Activated CD8-positive, alpha-beta T cell treated with anti-CD3 and anti-CD28 coated beads for 36 hours (primary cell): Measurements from ENCODE around the gene REXO1. TPM values are rescaled to one million over a fixed set of nuclear protein-coding genes. Genes with fewer than 3 reads are reported as not detected.
A peak's percentile ranks its signal among the peaks of the same experiment; 100 is the strongest.

ENCODE experiments used
- ATAC-seq: fragments of 200-7000 bp; cut with Tn5 transposase; one replicate; pipeline ENCODE4 v1.10.0; 2021; ENCODE audit warnings: mild to moderate bottlenecking, moderate library complexity
- CTCF ChIA-PET: fragments of 350-600 bp; sonication (Branson Sonifier 250); formaldehyde crosslinking; loops from one replicate; lab custom pipeline; 2021; ENCODE audit warnings: antibody characterized with exemption; lab: Charles Lee
- POLR2A ChIA-PET: fragments of 350-600 bp; sonication (Branson Sonifier 250); formaldehyde crosslinking; loops from one replicate; lab custom pipeline; 2021; ENCODE audit warnings: antibody characterized with exemption; lab: Charles Lee
- DNase-seq: peaks from one replicate; pipeline ENCODE4 v3.0.0-alpha.2; 2020
- H3K27ac Mint-ChIP-seq: one replicate; pipeline ENCODE4 v1.8.0; 2021; ENCODE audit warnings: mild to moderate bottlenecking, mixed read lengths
- H3K27me3 Mint-ChIP-seq: one replicate; pipeline ENCODE4 v1.8.0; 2021; ENCODE audit warnings: mixed read lengths
- H3K36me3 Mint-ChIP-seq: one replicate; pipeline ENCODE4 v1.8.0; 2021; ENCODE audit warnings: low read depth, mixed read lengths
- H3K4me1 Mint-ChIP-seq: one replicate; pipeline ENCODE4 v1.8.0; 2021; ENCODE audit warnings: low read depth, mixed read lengths
- H3K4me3 Mint-ChIP-seq: one replicate; pipeline ENCODE4 v1.8.0; 2021; ENCODE audit warnings: mild to moderate bottlenecking, moderate library complexity, mixed read lengths
- H3K9me3 Mint-ChIP-seq: one replicate; pipeline ENCODE4 v1.8.0; 2021; ENCODE audit warnings: mixed read lengths
- intact Hi-C: fragments of 100-400 bp; cut with micrococcal nuclease; formaldehyde crosslinking; loops from one replicate; pipeline ENCODE4 v1.10.0; 2022
- total RNA-seq, 2 experiments: library from RNA; stranded (reverse); gene quantifications; one replicate each; pipeline ENCODE4 v1.2.3, GENCODE V29; 2021
- TF ChIP-seq, protein P1 (sequence below): fragments of 200-600 bp; IDR thresholded peaks from one replicate; pipeline ENCODE4 v1.8.0; 2022; ENCODE audit warnings: antibody characterized with exemption, mild to moderate bottlenecking

REXO1 gene
- total RNA-seq, 2 experiments from 2014 or later: 43.4 to 46.8 TPM

DNA sequence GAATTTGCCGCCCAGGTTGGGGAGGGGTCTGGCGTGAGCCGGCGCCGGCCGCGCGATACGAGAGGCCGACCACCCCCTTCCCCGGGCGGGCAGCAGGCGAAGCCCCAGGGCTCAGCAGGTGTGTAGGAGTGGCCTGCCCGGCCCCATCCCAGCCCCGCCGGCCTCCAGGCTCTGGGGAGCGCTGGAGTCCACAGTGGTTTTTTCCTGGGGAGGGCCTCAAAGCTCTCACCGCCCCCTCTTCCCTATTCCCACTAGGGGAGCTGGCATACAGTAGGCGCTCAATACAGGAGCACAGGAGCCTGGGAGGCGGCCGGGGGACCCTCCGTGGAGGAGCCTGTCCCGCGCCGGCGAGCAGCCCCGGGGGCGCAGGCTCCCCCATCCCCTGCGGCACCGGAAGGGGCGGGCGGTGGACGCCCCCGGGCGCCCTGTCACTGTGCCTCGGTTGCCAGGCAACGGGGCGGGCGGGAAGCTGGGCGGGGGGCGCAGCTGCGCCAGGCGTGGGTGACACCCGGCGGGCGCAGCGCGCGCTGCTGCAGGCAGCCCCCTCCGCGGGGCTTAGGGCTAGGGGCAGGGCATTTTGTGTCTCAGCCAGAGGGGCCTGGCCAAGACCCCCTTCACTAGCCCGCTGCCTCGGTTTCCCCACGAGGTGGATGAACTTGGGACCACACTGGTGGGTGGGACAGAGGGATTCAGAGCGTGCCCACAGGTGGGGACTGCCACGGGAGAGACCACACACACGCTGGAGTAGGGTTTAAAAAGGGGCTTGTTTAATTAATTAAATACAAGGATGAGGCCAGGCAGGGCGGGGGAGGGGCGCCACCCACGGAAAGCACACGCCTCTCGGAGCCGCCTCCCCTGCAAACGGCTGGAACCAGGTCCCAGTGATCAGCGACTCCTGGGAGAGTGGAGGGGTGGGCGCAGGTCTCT is 3.6 kb upstream of the REXO1 start:
- H3K4me3 Mint-ChIP-seq: peak overlapping the region; percentile 37
- ATAC-seq: no peak
- peak overlapping the region; percentile 61 for H3K27ac Mint-ChIP-seq
- CTCF ChIA-PET: interaction anchor here (1.5 to 4.0 kb wide), 2 partner anchors 14 to 24 kb away, joined by 5 to 19 read pairs; no protein-coding TSS in a partner anchor
- peaks cover 51% of the 10 kb centered on the region for H3K4me1 Mint-ChIP-seq
- peaks cover 5% of the 10 kb centered on the region for H3K36me3 Mint-ChIP-seq
- POLR2A ChIA-PET: interaction anchor here (0.7 kb wide), 1 partner anchor 24 kb away, joined by 3 read pairs; no protein-coding TSS in a partner anchor
- no peaks in the 10 kb centered on the region for H3K9me3 Mint-ChIP-seq
- peak; percentile 80 for DNase-seq
- no peaks in the 10 kb centered on the region for H3K27me3 Mint-ChIP-seq
- intact Hi-C loops: no loop called here
- TF ChIP-seq, protein P1, sequence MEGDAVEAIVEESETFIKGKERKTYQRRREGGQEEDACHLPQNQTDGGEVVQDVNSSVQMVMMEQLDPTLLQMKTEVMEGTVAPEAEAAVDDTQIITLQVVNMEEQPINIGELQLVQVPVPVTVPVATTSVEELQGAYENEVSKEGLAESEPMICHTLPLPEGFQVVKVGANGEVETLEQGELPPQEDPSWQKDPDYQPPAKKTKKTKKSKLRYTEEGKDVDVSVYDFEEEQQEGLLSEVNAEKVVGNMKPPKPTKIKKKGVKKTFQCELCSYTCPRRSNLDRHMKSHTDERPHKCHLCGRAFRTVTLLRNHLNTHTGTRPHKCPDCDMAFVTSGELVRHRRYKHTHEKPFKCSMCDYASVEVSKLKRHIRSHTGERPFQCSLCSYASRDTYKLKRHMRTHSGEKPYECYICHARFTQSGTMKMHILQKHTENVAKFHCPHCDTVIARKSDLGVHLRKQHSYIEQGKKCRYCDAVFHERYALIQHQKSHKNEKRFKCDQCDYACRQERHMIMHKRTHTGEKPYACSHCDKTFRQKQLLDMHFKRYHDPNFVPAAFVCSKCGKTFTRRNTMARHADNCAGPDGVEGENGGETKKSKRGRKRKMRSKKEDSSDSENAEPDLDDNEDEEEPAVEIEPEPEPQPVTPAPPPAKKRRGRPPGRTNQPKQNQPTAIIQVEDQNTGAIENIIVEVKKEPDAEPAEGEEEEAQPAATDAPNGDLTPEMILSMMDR: no peak

DNA sequence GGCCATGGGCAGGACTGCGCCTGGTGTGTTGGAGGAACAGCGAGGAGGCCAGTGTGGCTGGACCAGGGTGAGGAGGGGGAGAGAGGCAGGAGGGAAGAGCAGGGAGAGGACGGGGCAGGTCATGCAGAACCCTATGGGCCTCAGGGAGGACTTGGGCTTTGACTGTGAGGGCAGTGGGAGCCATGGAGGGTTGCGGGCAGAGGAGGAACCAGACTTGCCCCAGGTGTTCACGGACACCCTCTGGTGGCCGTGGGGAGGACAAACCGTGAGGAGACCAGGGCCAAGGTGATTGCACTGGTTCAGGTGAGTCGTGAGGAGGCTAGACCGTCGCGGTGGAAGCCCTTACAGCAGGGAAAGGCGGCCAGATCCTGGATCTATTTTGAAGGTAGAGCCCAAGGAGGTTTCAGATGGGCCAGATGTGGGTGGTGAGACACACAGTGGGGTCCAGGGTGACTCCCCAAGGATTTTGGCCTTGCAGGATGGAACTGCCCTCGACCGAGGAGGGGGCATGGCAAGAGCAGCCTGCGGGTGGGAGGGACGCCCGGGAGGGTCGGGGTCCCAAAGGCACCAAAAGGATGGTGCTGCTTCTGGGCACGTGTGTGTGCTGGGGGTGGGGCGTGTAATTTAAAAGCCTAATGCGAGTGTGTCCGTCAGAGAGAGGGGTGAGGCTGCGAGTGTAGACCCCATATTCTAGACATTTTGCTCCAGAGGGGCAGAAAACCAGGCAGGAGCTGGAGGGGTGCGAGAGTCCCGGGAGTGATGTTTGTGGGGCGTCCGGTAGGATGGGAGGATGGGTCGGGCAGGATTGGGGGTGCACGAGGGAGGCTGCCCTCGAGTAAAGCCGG is 2.7 kb upstream of the REXO1 start:
- DNase-seq (no peak), ATAC-seq (no peak)
- TF ChIP-seq, protein P1: no peak
- Mint-ChIP-seq H3K27ac (peak overlapping the region; percentile 61), H3K4me3 (peak overlapping the region; percentile 26), H3K27me3 (no peaks in the 10 kb centered on the region), H3K4me1 (peaks cover 58% of the 10 kb centered on the region), H3K36me3 (peaks cover 9% of the 10 kb centered on the region), H3K9me3 (no peaks in the 10 kb centered on the region)
- ChIA-PET POLR2A (no interaction called here), CTCF (interaction anchor here (4.0 kb wide), 1 partner anchor 13 kb away, joined by 19 read pairs; no protein-coding TSS in a partner anchor)
- intact Hi-C loops: no loop called here

- CTCF ChIA-PET: interaction anchor here (1.6 to 2.1 kb wide), 4 partner anchors 8 to 75 kb away, joined by 4 to 9 read pairs (median 6); no protein-coding TSS in a partner anchor
- ATAC-seq: no peak
- no peak overlapping the region for H3K4me3 Mint-ChIP-seq
- no peaks in the 10 kb centered on the region for H3K9me3 Mint-ChIP-seq
- no peak for DNase-seq
- H3K36me3 Mint-ChIP-seq: peaks cover 12% of the 10 kb centered on the region
- TF ChIP-seq, protein P1: no peak
- intact Hi-C loops: no loop called here
- H3K27me3 Mint-ChIP-seq: no peaks in the 10 kb centered on the region
- POLR2A ChIA-PET: no interaction called here
- peak overlapping the region; percentile 2 for H3K27ac Mint-ChIP-seq
- H3K4me1 Mint-ChIP-seq: peaks cover 57% of the 10 kb centered on the region
These were observed 1.7 kb upstream of the REXO1 start for GRCh38 chr19:1849886-1850398.

GRCh38 chr19:1849132-1849474 is 820 bp upstream of the REXO1 start:
- TF ChIP-seq, protein P1: no peak
- Mint-ChIP-seq H3K27me3 (no peaks in the 10 kb centered on the region), H3K4me3 (peak overlapping the region; percentile 66), H3K27ac (peak overlapping the region; percentile 84), H3K4me1 (peaks cover 57% of the 10 kb centered on the region), H3K9me3 (no peaks in the 10 kb centered on the region), H3K36me3 (peaks cover 12% of the 10 kb centered on the region)
- CTCF ChIA-PET: interaction anchor here (1.1 to 2.1 kb wide), 5 partner anchors 9 to 74 kb away, joined by 3 to 9 read pairs (median 5); no protein-coding TSS in a partner anchor
- intact Hi-C loops: no loop called here
- no peak for ATAC-seq
- no peak for DNase-seq
- POLR2A ChIA-PET: interaction anchor here (1.2 kb wide), 1 partner anchor 422 kb away, joined by 3 read pairs; no protein-coding TSS in a partner anchor
